NCI-H774 (cell line): Measurements from ENCODE around the gene PPIL6.
A peak's percentile ranks its signal among the peaks of the same experiment; 100 is the strongest.

ENCODE experiments used
- DNase-seq: peaks from one replicate; lab custom pipeline; 2025; lab: John Stamatoyannopoulos, UW

PPIL6 gene

DNA sequence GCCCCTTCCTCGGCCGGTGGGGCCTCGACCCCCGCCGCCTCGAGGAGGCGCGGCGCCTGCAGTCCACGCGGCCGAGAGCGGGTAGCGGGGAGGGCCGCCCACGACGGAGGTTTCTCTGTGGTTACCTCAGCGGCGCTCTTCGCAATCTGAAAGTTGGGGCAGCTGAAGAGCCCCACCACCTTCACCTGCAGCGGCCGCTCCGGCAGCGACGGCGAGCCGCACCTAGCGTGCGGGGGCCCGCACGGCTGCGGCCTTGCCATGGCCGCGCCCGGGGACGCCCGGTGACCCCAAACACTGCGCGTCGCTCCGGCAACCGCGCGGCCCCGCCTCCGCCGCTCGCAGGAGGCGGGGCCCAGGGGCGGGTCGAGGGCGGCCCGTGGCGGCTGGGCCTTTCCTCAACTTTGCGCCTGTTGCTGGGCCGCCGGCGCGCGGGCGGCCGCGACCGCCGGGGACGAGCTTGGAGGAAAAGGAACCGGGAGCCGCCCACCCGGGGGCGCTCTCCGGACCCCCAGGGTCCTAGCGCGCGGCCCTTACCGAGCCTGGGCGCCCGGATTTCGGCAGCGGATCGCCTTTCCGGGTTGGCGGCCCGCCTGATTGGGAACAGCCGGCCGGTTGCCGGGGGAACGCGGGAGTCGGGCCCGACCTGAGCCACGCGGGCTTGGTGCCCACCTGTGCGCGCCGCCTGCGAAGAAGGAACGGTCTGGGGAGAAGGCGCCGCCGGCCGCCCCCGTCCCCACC, at the start of gene PPIL6, which contains the start of gene SMPD2:
Gene PPIL6, minus strand, starts transcription at position 298 of the 738 bp plus-strand sequence. Its CDS starts 38 bp downstream, at position 260.
Gene SMPD2, plus strand, starts transcription at position 394 of the 738 bp plus-strand sequence. CDS start 398 bp downstream, outside the sequence.
- peak; percentile 95 for DNase-seq

GRCh38 chr6:109488001-109488400, 47.6 kb upstream of the PPIL6 start:
- DNase-seq: no peak

DNA sequence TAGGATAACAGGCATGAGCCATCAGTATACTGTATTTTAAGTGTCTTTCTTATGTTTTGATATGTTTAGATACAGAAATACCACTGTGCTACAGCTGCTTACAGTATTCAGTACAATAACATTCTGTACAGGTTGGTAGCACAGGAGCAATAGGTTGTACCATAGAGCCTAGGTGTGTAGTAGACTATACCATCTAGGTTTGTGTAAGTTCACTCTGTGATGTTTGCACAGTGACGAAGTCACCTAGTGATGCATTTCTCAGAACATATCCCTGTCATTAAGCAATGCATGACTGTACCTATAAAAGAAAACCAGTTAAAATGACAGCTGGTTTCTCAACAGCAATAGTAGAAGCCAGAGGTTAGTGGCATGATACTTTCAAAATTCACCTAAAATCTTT, 45.6 kb upstream of the PPIL6 start:
- no peak for DNase-seq

GRCh38 chr6:109485266-109485935, 45.0 kb upstream of the PPIL6 start:
- DNase-seq: no peak

- DNase-seq: no peak
Measured at GRCh38 chr6:109484122-109484521, 43.7 kb upstream of the PPIL6 start.

- no peak for DNase-seq
Measured at GRCh38 chr6:109483735-109484057, 43.3 kb upstream of the PPIL6 start.

DNA sequence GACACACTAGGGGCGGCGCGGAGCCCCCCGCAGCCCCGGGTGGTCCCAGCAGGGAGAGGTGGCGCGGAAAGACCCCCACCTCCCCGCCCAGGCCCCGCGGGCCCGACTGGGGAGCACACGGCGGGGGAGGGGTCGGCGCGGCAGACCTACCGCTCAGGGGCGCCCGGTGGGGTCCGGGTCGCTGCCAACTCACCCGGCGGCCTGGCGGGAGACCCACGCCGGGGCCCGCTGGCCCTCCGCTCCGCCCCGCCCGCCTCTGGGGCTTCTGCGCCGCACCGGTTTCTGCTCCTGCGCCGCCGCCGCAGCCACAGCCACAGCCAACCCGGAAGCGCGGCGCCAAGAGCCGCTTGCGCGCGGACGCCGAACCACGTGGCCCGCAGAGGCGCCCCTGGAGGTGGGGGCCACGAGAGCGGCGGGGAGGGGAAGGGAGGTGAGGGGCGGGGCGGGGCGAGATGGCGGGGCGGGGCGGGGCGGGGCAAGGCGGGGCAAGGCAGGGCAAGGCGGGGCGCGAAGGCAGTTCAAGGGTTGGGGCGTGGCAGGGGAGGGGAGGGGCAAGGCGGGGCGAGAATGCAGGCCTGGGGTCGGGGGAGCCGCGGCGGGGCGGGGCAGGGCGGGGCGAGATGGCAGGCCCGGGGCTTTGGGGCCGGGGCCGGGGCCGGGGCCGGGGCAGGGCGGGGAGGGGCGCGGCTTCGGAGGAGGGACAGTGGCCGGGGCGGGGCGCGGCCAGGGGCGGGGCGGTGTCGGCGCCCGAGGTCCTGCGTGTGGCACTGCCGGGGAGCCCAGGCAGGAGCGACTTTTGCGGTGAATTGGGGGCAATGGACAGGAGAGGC, 42.7 kb upstream of the PPIL6 start, which contains the start of gene ZBTB24:
Gene ZBTB24, minus strand, starts transcription at position 315 of the 830 bp plus-strand sequence. CDS start 1,193 bp downstream, outside the sequence.
- peak; percentile 98 for DNase-seq

DNA sequence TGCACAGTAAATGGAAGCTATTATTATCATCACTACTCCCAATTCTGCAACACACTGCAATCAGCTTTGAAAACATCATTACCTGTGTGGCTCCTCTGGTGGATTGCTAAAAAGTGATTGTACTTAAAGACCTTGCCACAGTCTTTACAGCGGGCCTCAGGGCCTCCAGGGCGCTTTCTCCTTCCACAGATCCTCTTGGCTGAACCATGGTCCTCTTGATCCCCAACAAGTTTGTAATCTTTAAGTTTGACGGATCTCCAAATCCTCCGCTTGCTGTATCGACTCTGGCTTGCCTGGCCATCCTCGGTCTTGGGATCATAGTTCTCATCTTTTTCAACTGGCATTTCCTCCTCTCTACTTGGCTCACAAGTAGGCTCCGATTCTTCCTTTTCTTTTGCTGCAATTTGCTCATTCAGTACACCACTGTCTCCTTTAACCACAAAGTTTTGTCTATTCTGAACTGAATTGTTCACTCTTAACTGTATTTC, 40.6 kb upstream of the PPIL6 start:
- no peak for DNase-seq

GRCh38 chr6:109478841-109479624, 38.6 kb upstream of the PPIL6 start:
- DNase-seq: no peak

GRCh38 chr6:109478222-109478805, 37.9 kb upstream of the PPIL6 start:
- DNase-seq: no peak

- no peak for DNase-seq
Measured at GRCh38 chr6:109477725-109478124, 37.3 kb upstream of the PPIL6 start.

DNA sequence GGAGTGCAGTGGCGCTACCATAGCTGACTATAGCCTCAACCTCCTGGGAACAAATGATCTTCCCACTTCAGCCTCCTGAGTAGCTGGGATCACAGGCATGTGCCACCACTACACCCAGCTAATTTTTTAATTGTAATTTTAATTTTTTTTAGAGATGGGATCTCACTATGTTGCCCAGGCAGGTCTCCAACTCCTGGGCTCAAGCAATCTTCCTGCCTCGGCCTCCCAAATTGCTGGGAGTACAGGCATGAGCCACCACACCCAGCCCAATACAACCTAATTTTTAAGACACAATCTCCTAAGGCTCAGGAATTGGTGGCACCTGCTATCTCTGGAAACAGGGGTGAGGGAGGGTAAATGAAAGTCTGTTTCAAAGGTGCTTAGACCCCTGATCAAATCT, 36.8 kb upstream of the PPIL6 start:
- no peak for DNase-seq

GRCh38 chr6:109475625-109476024, 35.2 kb upstream of the PPIL6 start:
- no peak for DNase-seq

DNA sequence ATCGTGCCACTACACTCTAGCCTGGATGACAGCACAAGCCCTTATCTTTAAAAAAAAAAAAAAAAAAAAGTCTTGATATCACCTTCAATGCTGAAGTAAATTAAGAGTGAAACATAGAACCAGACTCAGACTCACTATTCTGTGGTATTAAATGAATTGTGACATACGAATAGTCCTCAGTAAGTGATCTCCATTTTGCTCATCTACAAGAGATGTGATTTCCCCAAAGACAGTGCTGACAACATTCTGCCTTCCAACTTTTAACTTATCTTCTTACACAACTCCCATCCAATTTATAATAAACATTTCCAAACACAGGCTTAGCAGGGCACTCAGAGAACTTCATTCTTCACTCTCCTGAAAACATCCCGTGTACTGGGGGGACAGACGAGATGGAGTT, 34.6 kb upstream of the PPIL6 start:
- DNase-seq: no peak

- DNase-seq: no peak
Measured at GRCh38 chr6:109473120-109473519, 32.7 kb upstream of the PPIL6 start.

DNA sequence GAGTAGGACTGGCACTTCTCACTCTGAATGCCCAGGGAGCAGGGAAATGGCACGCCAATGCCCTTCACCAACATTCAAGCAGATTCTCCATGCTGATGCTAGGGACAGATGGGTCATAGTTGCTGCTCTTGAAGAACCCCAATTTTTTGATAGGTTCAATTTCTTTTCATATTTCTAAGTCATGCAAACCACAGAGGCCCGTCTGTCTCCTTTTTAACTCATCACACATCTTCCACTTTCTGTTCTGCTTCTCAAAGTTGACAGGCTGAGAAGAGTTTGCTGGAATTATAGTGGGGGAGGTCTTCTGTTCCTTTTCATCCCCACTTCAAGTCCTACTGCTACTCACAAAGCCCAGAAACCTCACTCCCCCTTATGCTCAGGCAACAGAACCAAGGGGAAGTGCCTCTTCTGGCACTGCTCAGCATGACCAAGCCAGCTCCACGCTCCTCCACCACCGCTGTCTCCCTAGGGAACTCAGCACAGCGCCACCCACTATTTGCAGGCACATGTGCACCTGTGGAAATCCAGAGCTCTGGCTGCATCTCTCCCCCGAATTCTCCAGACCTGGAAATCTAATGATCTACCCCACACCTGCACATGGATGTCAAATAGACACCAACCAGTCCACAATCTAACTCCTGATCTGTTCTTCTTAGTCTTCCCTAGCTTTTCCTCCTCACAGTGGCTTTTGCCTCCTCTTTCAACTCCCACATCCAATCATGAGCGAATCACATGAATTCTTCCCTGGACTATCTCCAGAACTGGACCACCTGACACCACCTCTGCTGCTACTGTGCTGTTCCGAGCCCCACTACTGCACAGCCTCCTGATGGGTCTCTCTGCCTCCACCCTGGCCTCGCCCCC, 31.9 kb upstream of the PPIL6 start:
- DNase-seq: no peak

- no peak for DNase-seq
Measured at GRCh38 chr6:109471105-109471810, 30.8 kb upstream of the PPIL6 start.

DNA sequence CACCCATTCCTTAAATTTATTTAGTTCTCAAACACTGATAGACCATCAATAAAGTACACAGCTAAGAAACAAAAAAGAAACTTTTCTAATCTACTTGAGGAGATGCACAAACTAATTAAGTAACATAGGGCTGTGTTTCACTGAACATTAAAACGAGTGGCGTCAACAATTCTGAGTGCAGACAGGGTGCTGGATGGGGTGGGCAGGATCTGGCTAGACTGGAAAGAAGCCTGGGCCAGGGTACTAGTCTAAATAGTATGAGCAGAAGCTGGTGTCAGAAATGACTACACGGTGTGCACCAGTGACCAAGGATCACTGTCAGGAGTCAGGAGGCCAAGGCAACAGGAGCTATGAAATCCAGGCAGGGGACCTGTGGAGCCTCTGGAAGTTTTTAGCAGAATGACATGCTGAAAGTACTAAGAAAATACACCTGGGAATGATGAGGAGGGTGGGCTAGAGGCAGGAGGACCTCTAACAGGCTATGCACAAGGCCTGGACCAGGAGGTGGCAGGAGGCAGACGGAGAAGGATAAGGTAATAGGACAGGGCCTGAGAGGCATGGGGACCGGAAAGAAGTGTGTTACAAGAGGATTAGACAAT, 29.3 kb upstream of the PPIL6 start:
- DNase-seq: no peak

DNA sequence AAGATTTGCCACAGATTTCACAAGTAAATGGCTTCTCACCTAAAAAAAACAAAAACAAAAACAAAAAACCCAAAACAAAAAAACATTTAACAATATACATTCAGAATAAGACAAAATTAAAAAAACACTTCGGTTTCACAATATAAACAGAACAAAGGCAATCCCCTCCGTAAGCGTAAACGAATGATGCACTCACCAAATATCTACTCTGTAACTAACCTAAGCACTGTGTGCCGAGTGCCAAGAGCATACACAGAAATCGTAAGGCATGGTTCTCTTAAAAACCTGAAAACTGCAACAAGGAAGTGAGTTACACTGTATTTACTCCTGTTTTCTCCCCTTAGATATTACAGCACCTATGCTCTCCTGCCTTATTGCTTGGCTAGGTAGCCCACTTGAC, 27.3 kb upstream of the PPIL6 start:
- no peak for DNase-seq
